GM23338 (cell line): ENCODE data around the gene NHLRC4. TPM values are rescaled to one million over a fixed set of nuclear protein-coding genes. Genes with fewer than 3 reads are reported as not detected.

ENCODE experiments used
- ATAC-seq: fragments of 200-7000 bp; cut with Tn5 transposase; 3 replicates; pipeline ENCODE4 v1.9.1; 2020
- DNase-seq: peaks from one replicate; pipeline ENCODE4 v3.0.0-alpha.2; 2015; ENCODE audit warnings: low spot score
- H2AFZ ChIP-seq: fragments of 200-600 bp; sonication (generic); 2 replicates; pipeline ENCODE4 v1.8.0; 2016; ENCODE audit warnings: antibody characterized with exemption, mild to moderate bottlenecking, moderate library complexity
- H3F3A ChIP-seq: fragments of 200-600 bp; sonication (generic); replicated peaks from 2 replicates; pipeline ENCODE4 v1.8.0; 2017; ENCODE audit warnings: antibody characterized with exemption, mixed run types, low read depth
- H3K27ac ChIP-seq: fragments of 200-600 bp; sonication (generic); 2 replicates; pipeline ENCODE4 v1.6.1; 2016; ENCODE audit warnings: low read depth
- H3K27me3 ChIP-seq: fragments of 200-600 bp; sonication (generic); 2 replicates; pipeline ENCODE4 v1.8.0; 2016; ENCODE audit warnings: mild to moderate bottlenecking, mixed run types, moderate library complexity; ENCODE audit not compliant: insufficient read depth
- H3K36me3 ChIP-seq: fragments of 200-600 bp; sonication (generic); 2 replicates; pipeline ENCODE4 v1.8.0; 2016; ENCODE audit warnings: mild to moderate bottlenecking; ENCODE audit not compliant: insufficient read depth
- H3K4me1 ChIP-seq: fragments of 200-600 bp; sonication (generic); 2 replicates; pipeline ENCODE4 v1.8.0; 2016; ENCODE audit warnings: mild to moderate bottlenecking, moderate library complexity; ENCODE audit not compliant: insufficient read depth
- H3K4me2 ChIP-seq: fragments of 200-600 bp; sonication (generic); 2 replicates; pipeline ENCODE4 v1.7.1; 2017; ENCODE audit warnings: mixed run types
- H3K4me3 ChIP-seq: fragments of 200-600 bp; sonication (generic); 2 replicates; pipeline ENCODE4 v1.6.1; 2016; ENCODE audit warnings: mixed run types
- H3K79me2 ChIP-seq: fragments of 200-600 bp; sonication (generic); replicated peaks from 2 replicates; pipeline ENCODE4 v1.8.0; 2017; ENCODE audit warnings: mild to moderate bottlenecking; ENCODE audit not compliant: insufficient read depth
- H3K9me2 ChIP-seq: fragments of 200-600 bp; sonication (generic); 2 replicates; pipeline ENCODE4 v1.8.0; 2017; ENCODE audit not compliant: insufficient read depth
- H4K20me1 ChIP-seq: fragments of 200-600 bp; sonication (generic); replicated peaks from 2 replicates; pipeline ENCODE4 v1.8.0; 2017; ENCODE audit warnings: mild to moderate bottlenecking; ENCODE audit not compliant: insufficient read depth
- H3K27ac Mint-ChIP-seq: 2 replicates; pipeline ENCODE4 v1.8.0; 2020; ENCODE audit warnings: inconsistent platforms, mild to moderate bottlenecking, moderate library complexity, mixed read lengths
- H3K27me3 Mint-ChIP-seq: 3 replicates; pipeline ENCODE4 v1.8.0; 2022; ENCODE audit warnings: low read depth, mild to moderate bottlenecking, moderate library complexity, mixed read lengths, inconsistent platforms; ENCODE audit not compliant: insufficient read depth, poor library complexity
- H3K36me3 Mint-ChIP-seq: 3 replicates; pipeline ENCODE4 v1.8.0; 2021; ENCODE audit warnings: low read depth, mild to moderate bottlenecking, inconsistent platforms, moderate library complexity, mixed read lengths
- H3K4me1 Mint-ChIP-seq: 3 replicates; pipeline ENCODE4 v1.8.0; 2020; ENCODE audit warnings: mild to moderate bottlenecking, inconsistent platforms, mixed read lengths
- H3K4me3 Mint-ChIP-seq: 3 replicates; pipeline ENCODE4 v1.8.0; 2021; ENCODE audit warnings: moderate library complexity, mild to moderate bottlenecking, inconsistent platforms, mixed read lengths
- H3K9me3 Mint-ChIP-seq: 3 replicates; pipeline ENCODE4 v1.8.0; 2020; ENCODE audit warnings: moderate library complexity, mild to moderate bottlenecking, inconsistent platforms, mixed read lengths
- CREB1 ChIP-seq: fragments of 250-450 bp; sonication (Bioruptor Pico); IDR thresholded peaks from 2 replicates; pipeline ENCODE4 v1.5.0; 2020; ENCODE audit warnings: low read depth, mild to moderate bottlenecking, moderate library complexity
- CTCF ChIP-seq, 2 experiments: fragments of 200-600 bp in 1 of 2; sonication (generic) in 1 of 2; conservative IDR thresholded peaks; 2 replicates each; pipeline versions ENCODE4 v1.5.1 to v1.6.1; 2016 to 2017; ENCODE audit warnings: antibody characterized with exemption in 2 of 2, low read depth in 2 of 2, mild to moderate bottlenecking in 2 of 2, moderate library complexity in 1 of 2
- ETS1 ChIP-seq: IDR thresholded peaks from 2 replicates; pipeline ENCODE4 v1.6.1; 2016; ENCODE audit warnings: antibody characterized with exemption
- NANOG ChIP-seq: IDR thresholded peaks from 2 replicates; pipeline ENCODE4 v1.6.1; 2016; ENCODE audit warnings: antibody characterized with exemption, borderline replicate concordance
- REST ChIP-seq: IDR thresholded peaks from one replicate; pipeline ENCODE4 v1.6.1; 2018; ENCODE audit warnings: antibody characterized with exemption; ENCODE audit not compliant: unreplicated experiment
- STAT1 ChIP-seq: IDR thresholded peaks from one replicate; pipeline ENCODE4 v1.6.1; 2016; ENCODE audit warnings: antibody characterized with exemption; ENCODE audit not compliant: unreplicated experiment
- ZNF114 ChIP-seq: fragments of 250-450 bp; sonication (Bioruptor Pico); IDR thresholded peaks from 2 replicates; pipeline ENCODE4 v1.5.0; 2020; ENCODE audit warnings: mild to moderate bottlenecking, moderate library complexity
- polyA plus RNA-seq: library from polyadenylated mRNA; unstranded; fragments of >200 nt; fragmentation: Nextera tagmentation; extraction: Ambion mirVana; gene quantifications from 2 replicates; pipeline ENCODE4 v1.2.1, GENCODE V29; 2016
- total RNA-seq: library from RNA; depleted of rRNA; stranded (reverse); fragments of >200 nt; shearing (Covaris generic); gene quantifications from 2 replicates; pipeline ENCODE4 v1.2.3, GENCODE V29; 2014

Gene NHLRC4
- total and polyA plus RNA-seq, 2 experiments from 2014 or later, result 0.47 to 0.80 TPM

GRCh38 chr16:519425-519824, 47.4 kb upstream of the NHLRC4 start (continued):
- TF ChIP-seq CREB1 (no peak), REST (no peak), NANOG (no peak), STAT1 (no peak)

GRCh38 chr16:519841-520687, 46.7 kb upstream of the NHLRC4 start:
- H3K4me2 ChIP-seq, result no peak overlapping the region
- TF ChIP-seq CREB1 (no peak), ETS1 (no peak), CTCF (conservative IDR thresholded peaks at IDR 0.05; ENCODE audit: low read depth in 2 of 2) (no peak), ZNF114 (CRISPR knock-in tag) (no peak), REST (no peak), NANOG (no peak)

More at GRCh38 chr16:519841-520687, 46.7 kb upstream of the NHLRC4 start:
- Histone ChIP-seq H3K4me3 (no peak overlapping the region), H2AFZ (no peak overlapping the region), H3K27me3 (no peaks in the 10 kb centered on the region), H3K4me1 (no peaks in the 10 kb centered on the region), H4K20me1 (no peaks in the 10 kb centered on the region), H3K9me2 (no peaks in the 10 kb centered on the region), H3K79me2 (no peaks in the 10 kb centered on the region), H3F3A (no peaks in the 10 kb centered on the region), H3K36me3 (no peaks in the 10 kb centered on the region), H3K27ac (no peak overlapping the region)
- Mint-ChIP-seq H3K4me1 (0 out of 3 replicates have a peak, but pooled peaks cover 2% of the 10 kb centered on the region), H3K36me3 (peaks cover 10% of the 10 kb centered on the region), H3K4me3 (no peak overlapping the region), H3K27ac (no peak overlapping the region), H3K27me3 (peaks cover 15% of the 10 kb centered on the region), H3K9me3 (no peaks in the 10 kb centered on the region)
- DNase-seq (no peak), ATAC-seq (no peak)
